Stimulated activated CD8-positive, alpha-beta memory T cell treated with anti-CD3 and anti-CD28 coated beads, Interleukin-15, amount 100 ng/mL, for 4 hours (primary cell): ENCODE data around the gene PRDM2.

ENCODE experiments used
- DNase-seq, 2 donors: peaks; one replicate each; pipeline ENCODE4 v3.0.0-alpha.2; 2020; ENCODE audit warnings: low read depth in 2 of 2

Gene PRDM2

GRCh38 chr1:13764588-13765332, 64.8 kb downstream of the PRDM2 start:
- DNase-seq: no peak

DNA sequence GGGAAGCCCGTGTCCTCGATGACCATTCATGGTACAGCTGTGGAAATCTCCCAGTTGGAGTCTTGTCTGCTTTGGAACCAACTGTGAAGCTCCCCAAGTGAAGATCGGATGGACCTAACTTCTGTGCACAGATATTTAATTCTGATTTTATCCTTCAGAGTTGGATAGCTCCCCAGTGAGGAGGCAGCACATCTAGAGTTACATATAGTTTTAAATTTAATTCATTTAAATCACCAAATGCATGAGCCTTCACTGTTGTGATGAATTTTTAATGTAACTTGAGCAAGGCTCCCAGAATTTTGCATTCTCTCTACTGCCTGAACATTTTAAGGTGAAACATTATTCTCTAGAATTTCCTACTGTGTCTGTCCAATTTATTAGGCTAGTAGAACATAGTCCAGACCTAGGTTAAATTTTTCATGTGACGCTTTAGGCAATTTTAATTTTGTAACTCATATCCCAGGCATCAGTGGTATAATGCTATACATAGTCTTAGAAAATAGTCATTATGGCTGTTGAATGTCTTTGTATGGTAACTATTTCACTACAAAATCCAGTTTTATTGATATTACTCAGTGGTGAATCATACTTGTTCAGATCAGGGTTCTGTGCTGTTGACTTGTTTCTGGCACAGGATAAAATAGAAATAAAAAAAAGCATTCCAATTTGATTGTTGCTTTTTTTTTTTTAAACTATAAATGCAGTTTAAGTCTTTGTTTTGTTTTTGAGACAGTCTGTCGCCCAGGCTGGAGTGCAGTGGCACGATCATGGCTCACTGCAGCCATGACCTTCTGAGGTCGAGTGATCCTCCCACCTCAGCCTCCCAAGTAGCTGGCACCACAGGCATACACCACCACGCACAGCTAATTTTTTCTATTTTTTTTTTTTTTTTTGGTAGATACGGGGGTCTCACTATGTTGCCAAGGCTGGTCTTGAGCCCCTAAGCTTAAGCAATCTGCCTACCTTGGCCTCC, 66.9 kb downstream of the PRDM2 start:
- no peak for DNase-seq

DNA sequence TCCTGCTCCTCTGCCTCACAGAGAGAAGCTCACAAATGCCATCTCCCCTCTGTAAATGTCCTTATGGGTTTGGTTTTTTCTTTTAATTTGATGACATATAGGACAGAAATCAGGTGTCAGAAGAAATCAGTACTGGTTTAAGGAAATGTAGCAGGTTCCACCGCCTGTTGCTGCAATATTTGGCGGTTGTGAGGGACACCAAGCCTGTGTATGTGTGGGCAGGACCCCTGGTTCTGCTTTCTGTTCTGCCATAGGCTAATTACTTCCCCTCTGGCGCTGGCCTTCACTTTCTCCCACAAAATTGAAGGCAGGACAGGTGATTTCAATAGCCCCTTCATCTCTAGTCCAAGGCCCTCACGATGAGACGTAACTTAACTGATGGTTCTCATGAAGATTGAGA, 69.2 kb downstream of the PRDM2 start:
- no peak for DNase-seq

- no peak for DNase-seq
These were observed 69.8 kb downstream of the PRDM2 start for GRCh38 chr1:13769830-13770229.

- no peak for DNase-seq
These were observed 70.8 kb downstream of the PRDM2 start for GRCh38 chr1:13770743-13771142.

- DNase-seq: no peak
These were observed 71.8 kb downstream of the PRDM2 start for GRCh38 chr1:13771745-13772144.

DNA sequence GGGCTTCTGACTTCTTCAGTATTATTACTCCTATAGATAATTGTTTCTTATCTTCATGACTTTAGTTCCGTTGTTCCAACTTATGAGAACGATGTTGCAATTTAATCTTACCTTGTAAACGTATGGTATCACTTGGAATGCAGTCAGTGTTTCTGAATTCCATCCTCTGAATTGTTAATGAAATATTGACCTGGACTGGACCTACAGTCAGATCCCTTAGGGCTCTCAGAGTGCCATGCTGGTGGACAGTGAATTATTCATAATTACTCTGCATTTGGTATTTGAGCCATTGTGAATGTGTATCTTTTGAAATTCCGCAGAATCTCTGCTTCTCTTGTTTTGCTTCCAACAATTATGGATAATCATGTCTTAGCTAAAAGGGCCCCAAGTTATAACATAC, 72.3 kb downstream of the PRDM2 start:
- DNase-seq: no peak

DNA sequence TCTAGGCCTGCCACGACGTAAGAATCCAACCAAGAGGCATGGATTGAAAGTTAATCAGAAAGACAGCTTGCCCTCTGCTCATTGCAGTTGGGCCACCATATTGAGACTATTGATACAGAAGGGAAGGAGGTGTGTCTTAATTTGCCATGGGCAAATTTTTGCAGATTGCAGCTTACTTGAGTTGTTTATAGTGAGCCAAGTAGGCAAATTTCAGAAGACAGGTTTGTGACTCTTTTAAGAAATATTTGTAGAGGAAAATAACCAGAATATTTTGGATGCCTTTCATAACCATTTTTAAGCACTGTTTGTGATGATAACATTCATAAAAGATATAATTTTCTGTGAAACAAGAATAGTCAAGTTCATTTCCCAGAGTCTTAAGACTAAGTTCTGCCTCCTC, 74.1 kb downstream of the PRDM2 start:
- DNase-seq: no peak

- no peak for DNase-seq
These were observed 75.5 kb downstream of the PRDM2 start for GRCh38 chr1:13775459-13775858.

DNA sequence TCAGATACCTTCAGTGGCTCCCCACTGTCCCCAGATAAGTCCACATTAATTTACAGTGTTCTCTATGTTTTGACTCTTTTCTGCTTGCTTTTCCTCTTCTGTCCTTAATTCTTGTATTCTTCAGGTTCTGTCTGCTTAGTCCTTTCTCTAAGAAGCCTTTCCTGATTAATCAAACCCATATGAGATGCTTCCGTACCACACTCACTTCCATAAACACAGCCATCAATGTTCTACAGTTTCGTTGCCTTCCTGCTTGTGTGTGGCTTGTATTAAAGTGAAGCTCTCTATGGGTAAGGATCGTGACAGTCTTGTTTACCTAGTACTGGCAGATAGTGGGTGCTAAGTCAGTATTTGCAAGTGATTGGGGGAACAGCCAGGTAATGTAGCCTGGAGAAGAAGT, 75.9 kb downstream of the PRDM2 start:
- no peak for DNase-seq

DNA sequence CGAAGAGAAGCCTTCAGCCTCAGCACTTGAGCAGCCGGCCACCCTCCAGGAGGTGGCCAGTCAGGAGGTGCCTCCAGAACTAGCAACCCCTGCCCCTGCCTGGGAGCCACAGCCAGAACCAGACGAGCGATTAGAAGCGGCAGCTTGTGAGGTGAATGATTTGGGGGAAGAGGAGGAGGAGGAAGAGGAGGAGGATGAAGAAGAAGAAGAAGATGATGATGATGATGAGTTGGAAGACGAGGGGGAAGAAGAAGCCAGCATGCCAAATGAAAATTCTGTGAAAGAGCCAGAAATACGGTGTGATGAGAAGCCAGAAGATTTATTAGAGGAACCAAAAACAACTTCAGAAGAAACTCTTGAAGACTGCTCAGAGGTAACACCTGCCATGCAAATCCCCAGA, 78.4 kb downstream of the PRDM2 start:
- no peak for DNase-seq

DNA sequence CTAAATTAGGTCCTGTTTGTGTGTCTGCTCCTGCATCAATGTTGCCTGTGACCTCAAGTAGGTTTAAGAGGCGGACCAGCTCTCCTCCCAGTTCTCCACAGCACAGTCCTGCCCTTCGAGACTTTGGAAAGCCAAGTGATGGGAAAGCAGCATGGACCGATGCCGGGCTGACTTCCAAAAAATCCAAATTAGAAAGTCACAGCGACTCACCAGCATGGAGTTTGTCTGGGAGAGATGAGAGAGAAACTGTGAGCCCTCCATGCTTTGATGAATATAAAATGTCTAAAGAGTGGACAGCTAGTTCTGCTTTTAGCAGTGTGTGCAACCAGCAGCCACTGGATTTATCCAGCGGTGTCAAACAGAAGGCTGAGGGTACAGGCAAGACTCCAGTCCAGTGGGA, 79.9 kb downstream of the PRDM2 start:
- DNase-seq: no peak

DNA sequence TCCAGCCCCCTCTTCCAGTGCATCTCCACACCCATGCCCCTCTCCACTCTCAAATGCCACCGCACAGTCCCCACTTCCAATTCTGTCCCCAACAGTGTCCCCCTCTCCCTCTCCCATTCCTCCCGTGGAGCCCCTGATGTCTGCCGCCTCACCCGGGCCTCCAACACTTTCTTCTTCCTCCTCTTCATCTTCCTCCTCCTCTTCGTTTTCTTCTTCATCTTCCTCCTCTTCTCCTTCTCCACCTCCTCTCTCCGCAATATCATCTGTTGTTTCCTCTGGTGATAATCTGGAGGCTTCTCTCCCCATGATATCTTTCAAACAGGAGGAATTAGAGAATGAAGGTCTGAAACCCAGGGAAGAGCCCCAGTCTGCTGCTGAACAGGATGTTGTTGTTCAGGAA, 80.8 kb downstream of the PRDM2 start:
- DNase-seq: no peak

- no peak for DNase-seq
These were observed 81.2 kb downstream of the PRDM2 start for GRCh38 chr1:13781228-13781627.

DNA sequence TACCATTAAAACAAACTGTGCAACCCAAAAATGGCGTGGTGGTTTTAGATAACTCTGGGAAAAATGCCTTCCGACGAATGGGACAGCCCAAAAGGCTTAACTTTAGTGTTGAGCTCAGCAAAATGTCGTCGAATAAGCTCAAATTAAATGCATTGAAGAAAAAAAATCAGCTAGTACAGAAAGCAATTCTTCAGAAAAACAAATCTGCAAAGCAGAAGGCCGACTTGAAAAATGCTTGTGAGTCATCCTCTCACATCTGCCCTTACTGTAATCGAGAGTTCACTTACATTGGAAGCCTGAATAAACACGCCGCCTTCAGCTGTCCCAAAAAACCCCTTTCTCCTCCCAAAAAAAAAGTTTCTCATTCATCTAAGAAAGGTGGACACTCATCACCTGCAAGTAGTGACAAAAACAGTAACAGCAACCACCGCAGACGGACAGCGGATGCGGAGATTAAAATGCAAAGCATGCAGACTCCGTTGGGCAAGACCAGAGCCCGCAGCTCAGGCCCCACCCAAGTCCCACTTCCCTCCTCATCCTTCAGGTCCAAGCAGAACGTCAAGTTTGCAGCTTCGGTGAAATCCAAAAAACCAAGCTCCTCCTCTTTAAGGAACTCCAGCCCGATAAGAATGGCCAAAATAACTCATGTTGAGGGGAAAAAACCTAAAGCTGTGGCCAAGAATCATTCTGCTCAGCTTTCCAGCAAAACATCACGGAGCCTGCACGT, 82.1 kb downstream of the PRDM2 start:
- DNase-seq: no peak

DNA sequence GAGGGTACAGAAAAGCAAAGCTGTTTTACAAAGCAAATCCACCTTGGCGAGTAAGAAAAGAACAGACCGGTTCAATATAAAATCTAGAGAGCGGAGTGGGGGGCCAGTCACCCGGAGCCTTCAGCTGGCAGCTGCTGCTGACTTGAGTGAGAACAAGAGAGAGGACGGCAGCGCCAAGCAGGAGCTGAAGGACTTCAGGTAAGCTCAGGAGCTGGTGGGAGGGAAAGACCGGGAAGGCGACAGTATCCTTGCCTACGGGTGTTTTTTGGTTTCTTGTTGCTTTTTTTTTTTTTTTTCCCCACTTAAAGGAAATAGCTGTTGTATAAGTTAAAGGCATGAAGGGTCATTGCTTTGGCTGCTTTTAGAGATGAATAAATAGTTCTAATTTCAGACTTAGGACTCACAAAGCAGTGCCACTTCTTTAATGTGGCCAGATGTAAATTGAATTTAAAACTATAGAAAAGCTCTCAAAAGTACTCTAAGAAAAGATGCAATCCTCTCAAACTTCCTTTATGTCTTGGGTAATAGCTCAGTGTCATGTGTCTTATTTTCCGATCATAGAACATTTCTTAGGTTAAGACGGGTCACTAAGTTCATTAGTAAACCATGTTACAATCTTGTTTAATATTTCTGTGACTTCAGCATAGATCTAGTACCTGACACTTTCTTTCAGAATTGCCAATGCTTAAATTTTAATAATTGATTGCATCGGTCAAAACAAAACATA, 82.8 kb downstream of the PRDM2 start:
- DNase-seq: no peak

DNA sequence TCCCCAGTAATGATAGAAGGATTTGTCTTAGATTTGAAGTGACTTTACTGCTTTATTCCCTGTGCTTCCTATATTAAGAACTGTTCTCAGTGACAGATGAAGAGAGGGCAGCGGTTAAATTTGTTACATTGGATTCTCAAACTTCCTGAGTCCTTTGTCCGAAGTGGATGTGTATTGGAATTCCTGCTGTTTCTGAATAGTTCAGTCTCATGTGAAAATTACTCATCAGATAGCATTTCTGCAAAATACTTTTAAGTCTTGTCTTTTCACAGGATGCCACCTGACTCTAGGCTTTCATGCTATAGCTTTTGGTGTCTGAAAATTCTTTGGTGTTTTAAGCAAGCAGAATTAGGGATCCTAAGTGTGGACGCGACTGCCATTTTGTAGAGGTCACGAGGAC, 83.6 kb downstream of the PRDM2 start:
- DNase-seq: no peak

DNA sequence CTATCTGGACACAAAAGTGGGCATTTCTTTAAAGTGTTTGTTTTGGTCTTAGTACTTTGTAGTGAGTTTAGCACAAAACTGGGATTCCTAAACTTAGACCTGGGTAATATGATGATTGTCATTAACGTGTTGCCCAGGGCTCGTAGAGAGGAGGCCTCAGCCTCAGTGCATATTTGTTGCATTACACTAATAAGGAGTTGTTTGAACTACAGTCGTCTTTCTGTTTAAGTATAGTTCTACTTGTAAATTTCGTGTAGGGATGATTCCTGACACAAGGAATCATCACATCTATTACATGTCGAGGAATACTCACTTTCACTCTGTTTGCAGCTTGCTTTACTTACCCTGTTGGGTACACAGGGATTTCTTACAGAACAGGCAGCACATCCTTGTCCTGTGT, 85.0 kb downstream of the PRDM2 start:
- DNase-seq: no peak

- DNase-seq: no peak
These were observed 86.6 kb downstream of the PRDM2 start for GRCh38 chr1:13786541-13786940.

- no peak for DNase-seq
These were observed 88.8 kb downstream of the PRDM2 start for GRCh38 chr1:13788795-13789194.

DNA sequence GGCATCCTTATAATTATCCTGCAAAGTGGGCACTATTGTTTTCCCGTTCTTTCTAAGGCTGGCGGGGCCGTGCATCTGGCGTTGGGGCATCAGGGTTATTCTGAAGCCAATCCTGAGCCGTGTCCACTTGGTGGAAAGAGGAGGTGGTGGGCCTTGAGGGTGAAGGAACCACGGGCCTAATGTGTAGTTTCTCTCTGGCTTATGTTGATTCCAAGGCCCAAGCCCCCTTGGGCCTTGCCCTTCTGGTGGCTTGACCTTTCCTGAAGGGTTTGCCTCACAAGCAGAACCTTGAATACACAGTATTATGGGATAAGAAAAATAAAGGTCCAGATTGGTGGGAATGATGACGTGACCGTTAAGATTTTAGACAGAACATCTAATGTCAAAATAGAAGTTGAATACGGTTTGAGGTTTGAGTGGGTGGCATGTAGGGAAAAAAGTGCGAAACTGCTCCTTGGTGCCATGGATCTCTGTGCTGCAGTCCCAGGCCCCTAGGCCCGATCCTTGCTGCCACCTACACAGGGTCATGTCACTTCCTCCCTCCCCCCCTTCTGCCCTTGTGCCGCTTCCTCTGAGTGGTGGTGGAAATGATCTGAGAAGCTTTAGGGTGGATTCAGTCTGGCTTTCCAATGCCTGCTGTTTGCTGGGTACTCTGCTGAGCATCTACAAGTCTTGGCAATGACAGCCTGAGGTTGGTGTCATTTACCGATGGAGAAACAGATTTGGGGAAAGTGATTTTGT, 90.5 kb downstream of the PRDM2 start:
- DNase-seq: no peak
